HG02763 (cell line): ENCODE results near the gene CDK5R1.
"Not testable (repeated sequence)": the region's sequence is repeated elsewhere in the genome, so short reads cannot be mapped to it uniquely, and the experiment has no call there.

ENCODE experiments used
- ATAC-seq: cut with Tn5 transposase; IDR thresholded peaks from one replicate; pipeline ENCODE4 v1.9.1; 2021; ENCODE audit warnings: mild to moderate bottlenecking, moderate library complexity; ENCODE audit not compliant: unreplicated experiment

CDK5R1 gene

GRCh38 chr17:32486701-32487472 is at the start of gene CDK5R1:
Gene CDK5R1 (plus strand): TSS chr17:32486993. CDS start chr17:32487621, 628 bp downstream.
- ATAC-seq = peak; percentile 43

- ATAC-seq = no peak
These were observed 46.1 kb upstream of the CDK5R1 start for GRCh38 chr17:32440722-32441121.

GRCh38 chr17:32441886-32442285 is 44.9 kb upstream of the CDK5R1 start:
- no peak for ATAC-seq

- ATAC-seq = no peak
These were observed 42.9 kb upstream of the CDK5R1 start for GRCh38 chr17:32443827-32444300.

- ATAC-seq = peak; percentile 90
These were observed 42.3 kb upstream of the CDK5R1 start, which contains the start of gene PSMD11 for GRCh38 chr17:32444301-32445073. Gene PSMD11 (plus strand): TSS chr17:32444510. CDS start chr17:32444524, 14 bp downstream.

- peak; percentile 12 for ATAC-seq
These were observed 41.7 kb upstream of the CDK5R1 start for GRCh38 chr17:32445074-32445415.

GRCh38 chr17:32445497-32445896 is 41.3 kb upstream of the CDK5R1 start:
- no peak for ATAC-seq

GRCh38 chr17:32445971-32446370 is 40.8 kb upstream of the CDK5R1 start:
- ATAC-seq = no peak

- no peak for ATAC-seq
These were observed 39.8 kb upstream of the CDK5R1 start for GRCh38 chr17:32446949-32447348.

GRCh38 chr17:32449963-32450362 is 36.8 kb upstream of the CDK5R1 start:
- no peak for ATAC-seq

GRCh38 chr17:32450379-32450778 is 36.4 kb upstream of the CDK5R1 start:
- ATAC-seq = not testable (repeated sequence)

- ATAC-seq = no peak
These were observed 34.9 kb upstream of the CDK5R1 start for GRCh38 chr17:32451879-32452278.

- ATAC-seq = no peak
These were observed 34.5 kb upstream of the CDK5R1 start for GRCh38 chr17:32452281-32452680.

GRCh38 chr17:32453370-32453769 is 33.4 kb upstream of the CDK5R1 start:
- no peak for ATAC-seq

- no peak for ATAC-seq
These were observed 28.4 kb upstream of the CDK5R1 start for GRCh38 chr17:32458371-32458770.

- ATAC-seq = no peak
These were observed 26.7 kb upstream of the CDK5R1 start for GRCh38 chr17:32460054-32460453.

GRCh38 chr17:32461498-32461852 is 25.3 kb upstream of the CDK5R1 start:
- ATAC-seq = no peak

GRCh38 chr17:32461853-32462617 is 24.8 kb upstream of the CDK5R1 start:
- no peak for ATAC-seq

- ATAC-seq = no peak
These were observed 23.5 kb upstream of the CDK5R1 start for GRCh38 chr17:32463304-32463703.

GRCh38 chr17:32464374-32464773 is 22.4 kb upstream of the CDK5R1 start:
- ATAC-seq = no peak

GRCh38 chr17:32467949-32468348 is 18.8 kb upstream of the CDK5R1 start:
- no peak for ATAC-seq
